Choroid plexus epithelial cell (primary cell): ENCODE measurements around the gene NT5C1A.

Source experiments
- DNase-seq: peaks from one replicate; pipeline ENCODE4 v3.0.0-alpha.2; 2010; ENCODE audit warnings: low read depth
- H3K4me3 ChIP-seq: 2 replicates; pipeline ENCODE4 v1.5.1; 2011; ENCODE audit warnings: low read depth, mild to moderate bottlenecking, control low read depth, low read length, moderate library complexity
- TF ChIP-seq, protein P1 (sequence below): conservative IDR thresholded peaks from 2 replicates; pipeline ENCODE4 v1.5.1; 2011; ENCODE audit warnings: low read depth, mild to moderate bottlenecking, control low read depth, inconsistent platforms, low read length, moderate library complexity

NT5C1A gene

DNA sequence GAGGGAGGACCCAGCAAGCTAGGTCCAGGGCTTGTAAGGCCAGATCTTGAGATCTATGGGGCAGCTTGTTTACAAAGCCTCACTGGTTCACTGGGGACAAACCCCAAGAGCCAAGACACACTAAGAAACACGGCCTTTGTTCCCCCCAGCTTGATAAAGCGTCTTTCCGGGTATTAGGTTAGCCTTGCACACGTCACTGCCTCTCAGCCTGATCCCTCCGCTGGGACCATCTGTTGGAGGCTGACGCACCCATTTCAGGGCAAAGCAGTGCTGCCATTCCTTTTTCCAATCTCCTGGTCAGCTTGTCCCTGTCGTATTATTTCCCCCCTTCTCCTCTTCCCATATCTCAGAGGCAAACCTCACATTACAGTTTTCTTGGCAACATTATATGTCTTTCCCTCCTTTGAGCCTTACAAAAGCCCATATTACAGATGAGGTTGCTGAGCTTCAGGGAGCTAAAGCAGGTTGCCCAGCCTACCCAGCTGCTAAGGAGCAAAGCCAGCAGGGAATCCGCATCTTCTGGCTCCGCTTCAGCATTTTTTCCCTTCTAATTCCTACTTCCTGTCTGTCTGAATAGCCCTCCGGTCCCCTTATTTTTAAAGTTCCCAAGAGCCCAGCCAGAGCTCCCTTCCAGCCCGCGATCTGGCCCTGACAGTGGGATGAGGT is 36.6 kb downstream of the NT5C1A start:
- TF ChIP-seq, protein P1, sequence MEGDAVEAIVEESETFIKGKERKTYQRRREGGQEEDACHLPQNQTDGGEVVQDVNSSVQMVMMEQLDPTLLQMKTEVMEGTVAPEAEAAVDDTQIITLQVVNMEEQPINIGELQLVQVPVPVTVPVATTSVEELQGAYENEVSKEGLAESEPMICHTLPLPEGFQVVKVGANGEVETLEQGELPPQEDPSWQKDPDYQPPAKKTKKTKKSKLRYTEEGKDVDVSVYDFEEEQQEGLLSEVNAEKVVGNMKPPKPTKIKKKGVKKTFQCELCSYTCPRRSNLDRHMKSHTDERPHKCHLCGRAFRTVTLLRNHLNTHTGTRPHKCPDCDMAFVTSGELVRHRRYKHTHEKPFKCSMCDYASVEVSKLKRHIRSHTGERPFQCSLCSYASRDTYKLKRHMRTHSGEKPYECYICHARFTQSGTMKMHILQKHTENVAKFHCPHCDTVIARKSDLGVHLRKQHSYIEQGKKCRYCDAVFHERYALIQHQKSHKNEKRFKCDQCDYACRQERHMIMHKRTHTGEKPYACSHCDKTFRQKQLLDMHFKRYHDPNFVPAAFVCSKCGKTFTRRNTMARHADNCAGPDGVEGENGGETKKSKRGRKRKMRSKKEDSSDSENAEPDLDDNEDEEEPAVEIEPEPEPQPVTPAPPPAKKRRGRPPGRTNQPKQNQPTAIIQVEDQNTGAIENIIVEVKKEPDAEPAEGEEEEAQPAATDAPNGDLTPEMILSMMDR, result no peak
- H3K4me3 ChIP-seq, result no peak overlapping the region
- no peak for DNase-seq

DNA sequence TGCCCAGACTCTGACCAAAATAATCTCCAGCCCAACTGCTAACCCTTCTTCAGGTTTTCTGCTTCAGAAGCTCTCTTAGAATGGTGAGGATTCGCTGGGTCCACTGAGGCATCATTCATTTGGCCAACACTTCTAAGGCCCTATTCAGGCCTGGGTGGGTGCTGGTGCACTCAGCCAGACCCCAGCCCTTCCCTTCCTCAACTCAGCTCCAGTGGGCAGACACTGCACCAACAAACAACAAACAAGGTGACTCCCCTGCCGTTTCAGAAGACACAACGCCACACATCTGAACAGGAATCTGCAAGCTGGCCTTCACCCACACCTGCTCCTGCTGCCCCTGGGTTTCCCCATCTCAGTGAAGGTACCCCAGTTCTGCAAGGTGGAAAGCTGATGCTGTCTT is 38.5 kb downstream of the NT5C1A start:
- DNase-seq, result no peak
- TF ChIP-seq, protein P1, result no peak
- no peak overlapping the region for H3K4me3 ChIP-seq

DNA sequence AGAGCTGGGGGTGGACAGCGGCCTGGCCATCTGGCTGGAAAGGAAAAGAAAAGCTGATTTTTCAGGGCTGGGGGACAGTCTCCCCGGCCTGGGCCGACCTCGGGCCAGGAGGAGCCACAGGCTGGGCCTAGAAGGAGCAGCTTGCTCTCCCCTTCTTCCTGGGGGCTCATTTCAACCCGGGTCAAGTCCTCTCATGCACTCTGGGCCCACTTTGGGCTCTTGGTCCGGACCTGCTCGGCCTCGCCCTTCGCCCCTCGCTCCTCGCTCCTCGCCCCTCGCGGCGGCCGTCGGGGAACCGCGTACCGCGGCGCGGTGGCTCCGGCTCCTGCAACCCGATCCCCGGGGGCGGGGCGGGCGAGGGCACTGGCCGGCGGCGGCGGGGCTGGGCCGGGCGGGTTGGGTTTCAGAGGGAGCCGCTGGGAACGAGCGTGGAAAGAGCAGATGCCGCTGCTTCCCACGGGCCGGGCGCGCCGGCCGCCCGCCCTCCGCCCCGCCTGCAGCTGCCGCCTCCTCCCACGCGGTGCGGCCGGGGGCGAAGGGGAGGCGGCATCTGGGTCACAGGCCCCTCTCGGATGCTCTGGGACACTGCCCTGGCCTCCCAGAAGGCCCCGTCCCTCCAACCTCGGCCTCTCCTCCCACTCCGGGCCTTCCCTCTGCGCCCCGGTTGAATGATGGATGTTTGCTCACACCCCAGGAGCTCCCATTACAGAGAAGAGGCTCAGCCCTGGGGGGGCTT is 39.1 kb downstream of the NT5C1A start:
- peak overlapping the region; percentile 22 for H3K4me3 ChIP-seq

DNA sequence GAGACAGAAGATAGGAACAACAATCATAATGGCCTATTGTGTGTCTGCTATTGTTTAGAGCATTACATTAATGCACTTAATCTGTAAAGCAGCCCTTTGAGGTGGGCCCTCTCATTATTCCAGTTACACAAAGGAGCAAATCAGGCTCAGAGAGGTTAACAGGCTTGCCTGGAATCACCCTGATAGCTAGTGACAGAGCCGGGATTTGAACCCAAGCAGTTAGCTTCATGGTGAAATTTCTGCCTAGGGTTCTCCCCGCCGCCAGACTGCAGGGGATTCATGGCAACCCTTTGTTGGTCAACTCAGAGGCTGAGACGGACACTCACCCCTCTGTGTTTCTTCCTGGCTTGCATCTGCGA is 39.6 kb downstream of the NT5C1A start:
- DNase-seq, result no peak
- no peak overlapping the region for H3K4me3 ChIP-seq
- TF ChIP-seq, protein P1, result no peak

More for the DNA sequence above, 39.1 kb downstream of the NT5C1A start:
- DNase-seq, result peak; percentile 72
- TF ChIP-seq, protein P1, result no peak

DNA sequence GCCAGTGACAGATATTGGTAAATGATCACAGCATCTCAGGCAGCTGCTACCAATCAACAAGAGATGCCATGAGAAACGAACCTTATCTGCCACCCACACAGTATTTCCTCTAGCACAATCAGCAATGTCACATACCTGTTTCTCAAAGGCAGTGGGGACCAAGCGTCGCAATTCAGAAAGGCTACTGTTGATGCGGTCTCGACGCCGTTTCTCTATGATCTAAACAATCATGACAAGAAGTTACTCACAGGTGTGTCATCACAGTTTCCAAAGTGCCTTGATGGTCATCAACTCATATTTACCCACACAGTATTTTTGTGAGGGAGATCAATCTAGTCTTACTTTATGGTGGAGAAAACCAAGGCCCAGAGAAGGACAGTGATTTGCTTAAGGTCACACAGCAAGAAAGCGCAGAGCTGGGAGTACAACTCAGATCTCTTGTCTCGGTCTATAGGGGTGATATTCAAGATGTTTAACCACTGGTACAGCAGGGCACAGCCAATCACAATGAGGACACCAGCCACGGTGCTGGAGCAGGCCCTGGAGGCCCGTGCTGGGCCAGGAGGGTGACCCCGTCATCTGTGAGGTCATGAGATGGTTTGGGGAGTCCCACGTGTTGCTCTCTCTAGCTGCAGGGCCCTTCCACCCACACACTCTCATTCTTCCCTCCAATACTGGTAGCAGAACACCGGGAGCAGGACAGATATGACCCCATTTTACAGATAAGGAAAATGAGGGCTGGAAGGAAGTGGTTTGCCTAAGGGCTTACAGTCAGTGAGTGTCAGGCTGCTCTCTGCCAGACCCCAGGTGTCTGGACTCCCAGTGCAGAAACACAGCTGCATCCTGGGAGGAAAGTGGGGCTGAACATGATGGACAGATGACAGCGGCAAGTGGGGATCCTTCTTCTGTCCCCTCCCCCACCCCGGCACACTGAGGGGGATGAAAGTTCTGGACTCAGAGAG is 40.3 kb downstream of the NT5C1A start:
- no peak for DNase-seq
- TF ChIP-seq, protein P1, result no peak
- H3K4me3 ChIP-seq, result no peak overlapping the region

DNA sequence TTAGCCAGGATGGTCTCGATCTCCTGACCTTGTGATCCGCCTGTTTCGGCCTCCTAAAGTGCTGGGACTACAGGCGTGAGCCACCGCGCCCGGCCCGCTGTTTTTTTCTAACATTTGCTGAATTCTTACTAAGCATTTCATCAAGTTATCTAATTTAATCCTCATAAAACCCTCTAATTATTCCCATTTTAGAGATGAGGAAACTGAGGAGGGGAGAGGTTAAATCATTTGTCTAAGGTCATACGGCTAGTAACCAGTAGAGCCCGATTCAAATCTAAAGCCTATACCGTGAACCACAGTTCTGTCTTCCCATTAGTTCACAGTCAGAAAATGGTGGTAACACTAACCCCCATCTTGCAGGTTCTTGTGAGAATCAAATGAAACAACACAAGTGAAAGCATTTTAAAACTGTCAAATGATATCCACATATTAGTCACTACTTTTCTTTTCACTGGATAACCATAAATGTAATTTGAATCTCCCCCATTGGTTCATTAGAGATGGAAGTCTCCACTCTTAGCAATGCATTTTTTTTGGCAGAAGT is 43.0 kb downstream of the NT5C1A start:
- TF ChIP-seq, protein P1, result no peak
- DNase-seq, result no peak

More for the DNA sequence above, 43.0 kb downstream of the NT5C1A start:
- no peak overlapping the region for H3K4me3 ChIP-seq
